Transverse colon (tissue), 3 donors: ENCODE measurements around the gene SYNPO2.

ENCODE experiments used
- CTCF ChIP-seq, 5 experiments: fragments of 200-600 bp in 3 of 5; fragments of 450-650 bp in 2 of 5; sonication (generic) in 3 of 5; IDR thresholded peaks; 1 replicate in 2 of 5; 2 replicates in 3 of 5; pipeline ENCODE4 v1.5.1; 2016 to 2017; ENCODE audit warnings: antibody characterized with exemption in 5 of 5, inconsistent platforms in 3 of 5, mild to moderate bottlenecking in 2 of 5, moderate library complexity in 1 of 5
- EP300 ChIP-seq: sonication (generic); formaldehyde crosslinking; IDR thresholded peaks from one replicate; pipeline ENCODE4 v1.6.1; 2017; ENCODE audit warnings: antibody characterized with exemption, low read depth
- POLR2A ChIP-seq: fragments of 450-650 bp; IDR thresholded peaks from one replicate; pipeline ENCODE4 v1.6.1; 2016; ENCODE audit warnings: antibody characterized with exemption, mild to moderate bottlenecking, moderate library complexity

- TF ChIP-seq POLR2A (no peak), CTCF (IDR thresholded peaks at IDR 0.05) (no peak), EP300 (no peak)
These were observed 94.6 kb downstream of the SYNPO2 start for GRCh38 chr4:118983293-118983692.
